Measurements from ENCODE around the gene LGALS4.

LGALS4 gene

GRCh38 chr19:38813323-38813722, 578 bp upstream of the LGALS4 start:
- no peak for ATAC-seq
- TF ChIP-seq ZNF70 (CRISPR knock-in tag; IDR thresholded peaks at IDR 0.05): no peak
- no peak for TF ChIP-seq BACH2 (CRISPR knock-in tag; IDR thresholded peaks at IDR 0.05; ENCODE audit: borderline replicate concordance)
- TF ChIP-seq TSHZ2 (CRISPR knock-in tag; IDR thresholded peaks at IDR 0.05): no peak
- TF ChIP-seq ZNF8 (CRISPR knock-in tag; IDR thresholded peaks at IDR 0.05): no peak
- TF ChIP-seq ZC3H10 (CRISPR knock-in tag; IDR thresholded peaks at IDR 0.05): no peak
- no peak for TF ChIP-seq PATZ1 (CRISPR knock-in tag; IDR thresholded peaks at IDR 0.05; ENCODE audit: borderline replicate concordance)
- no peak for TF ChIP-seq ZNF565 (CRISPR knock-in tag; conservative IDR thresholded peaks at IDR 0.05; ENCODE audit: low read depth)
- TF ChIP-seq ISL1 (CRISPR knock-in tag; IDR thresholded peaks at IDR 0.05): no peak
- TF ChIP-seq RARB (CRISPR knock-in tag; IDR thresholded peaks at IDR 0.05): no peak
- TF ChIP-seq PPARA (CRISPR knock-in tag; IDR thresholded peaks at IDR 0.05; ENCODE audit: borderline replicate concordance): no peak
- no peak for TF ChIP-seq OSR1 (CRISPR knock-in tag; IDR thresholded peaks at IDR 0.05)
- no peak for TF ChIP-seq SNAI2 (CRISPR knock-in tag; IDR thresholded peaks at IDR 0.05)
- TF ChIP-seq POU6F1 (CRISPR knock-in tag; IDR thresholded peaks at IDR 0.05; ENCODE audit: borderline replicate concordance, low read depth): no peak
- no peak for TF ChIP-seq TCF4 (CRISPR knock-in tag; IDR thresholded peaks at IDR 0.05; ENCODE audit: borderline replicate concordance)
- no peak for TF ChIP-seq CSRNP3 (CRISPR knock-in tag; IDR thresholded peaks at IDR 0.05)
- TF ChIP-seq ZFP30 (CRISPR knock-in tag; IDR thresholded peaks at IDR 0.05): no peak

GRCh38 chr19:38812009-38812840, 520 bp downstream of the LGALS4 start:
- TF ChIP-seq RARB (CRISPR knock-in tag; IDR thresholded peaks at IDR 0.05) (no peak), TSHZ2 (CRISPR knock-in tag; IDR thresholded peaks at IDR 0.05) (no peak), POU6F1 (CRISPR knock-in tag; IDR thresholded peaks at IDR 0.05; ENCODE audit: borderline replicate concordance, low read depth) (no peak), GLIS3 (CRISPR knock-in tag; IDR thresholded peaks at IDR 0.05) (no peak), ZFP30 (CRISPR knock-in tag; IDR thresholded peaks at IDR 0.05) (no peak), CSDC2 (CRISPR knock-in tag; IDR thresholded peaks at IDR 0.05) (no peak), ISL1 (CRISPR knock-in tag; IDR thresholded peaks at IDR 0.05) (no peak), SNAI2 (CRISPR knock-in tag; IDR thresholded peaks at IDR 0.05) (no peak), ZFP3 (CRISPR knock-in tag; IDR thresholded peaks at IDR 0.05) (no peak), ESRRG (CRISPR knock-in tag; IDR thresholded peaks at IDR 0.05) (no peak), ZNF565 (CRISPR knock-in tag; conservative IDR thresholded peaks at IDR 0.05; ENCODE audit: low read depth) (no peak), ZNF70 (CRISPR knock-in tag; IDR thresholded peaks at IDR 0.05) (no peak), CREB5 (CRISPR knock-in tag; IDR thresholded peaks at IDR 0.05; ENCODE audit: low read depth) (no peak), TOX (CRISPR knock-in tag; IDR thresholded peaks at IDR 0.05; ENCODE audit: borderline replicate concordance) (no peak), ZC3H10 (CRISPR knock-in tag; IDR thresholded peaks at IDR 0.05) (no peak), PATZ1 (CRISPR knock-in tag; IDR thresholded peaks at IDR 0.05; ENCODE audit: borderline replicate concordance) (no peak), BACH2 (CRISPR knock-in tag; IDR thresholded peaks at IDR 0.05; ENCODE audit: borderline replicate concordance) (no peak), OSR1 (CRISPR knock-in tag; IDR thresholded peaks at IDR 0.05) (no peak)
- no peak for ATAC-seq

Data from SK-N-SH treated with all-trans-retinoic acid at 6 μM for 48 hours (cell line).